Cerebellar nuclear complex (tissue), 1 donor: ENCODE results near the gene CCDC93.
A peak's percentile ranks its signal among the peaks of the same experiment; 100 is the strongest.
"Not testable (repeated sequence)": the region's sequence is repeated elsewhere in the genome, so short reads cannot be mapped to it uniquely, and the experiment has no call there.

Source experiments
- DNase-seq, 2 experiments: peaks; one replicate each; lab custom pipeline; 2025; lab: John Stamatoyannopoulos, UW

Gene CCDC93

GRCh38 chr2:118045286-118045685 is 31.4 kb upstream of the CCDC93 start:
- no peak for DNase-seq

DNA sequence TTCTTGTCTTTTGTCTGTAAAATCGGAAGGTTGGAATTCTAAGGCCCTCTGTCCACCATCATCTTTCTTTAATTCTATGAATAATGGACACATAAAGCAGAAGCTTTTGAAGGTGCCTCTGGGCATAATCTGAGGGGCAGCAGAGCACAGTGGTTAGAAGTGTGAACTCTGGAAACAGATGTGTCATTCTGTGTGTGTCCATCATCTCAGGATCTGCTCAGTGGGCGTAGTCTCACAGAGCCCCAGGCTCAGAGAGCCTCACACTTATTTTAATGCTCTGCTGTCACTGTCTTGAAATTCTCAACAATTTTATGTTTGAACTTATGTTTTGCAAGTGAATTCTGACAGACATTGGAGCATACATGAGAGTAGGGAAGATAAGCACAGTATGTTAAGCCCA is 31.0 kb upstream of the CCDC93 start:
- DNase-seq: no peak

GRCh38 chr2:118044103-118044716 is 30.3 kb upstream of the CCDC93 start:
- DNase-seq: no peak

- no peak for DNase-seq
These were observed 27.0 kb upstream of the CCDC93 start for GRCh38 chr2:118040891-118041290.

DNA sequence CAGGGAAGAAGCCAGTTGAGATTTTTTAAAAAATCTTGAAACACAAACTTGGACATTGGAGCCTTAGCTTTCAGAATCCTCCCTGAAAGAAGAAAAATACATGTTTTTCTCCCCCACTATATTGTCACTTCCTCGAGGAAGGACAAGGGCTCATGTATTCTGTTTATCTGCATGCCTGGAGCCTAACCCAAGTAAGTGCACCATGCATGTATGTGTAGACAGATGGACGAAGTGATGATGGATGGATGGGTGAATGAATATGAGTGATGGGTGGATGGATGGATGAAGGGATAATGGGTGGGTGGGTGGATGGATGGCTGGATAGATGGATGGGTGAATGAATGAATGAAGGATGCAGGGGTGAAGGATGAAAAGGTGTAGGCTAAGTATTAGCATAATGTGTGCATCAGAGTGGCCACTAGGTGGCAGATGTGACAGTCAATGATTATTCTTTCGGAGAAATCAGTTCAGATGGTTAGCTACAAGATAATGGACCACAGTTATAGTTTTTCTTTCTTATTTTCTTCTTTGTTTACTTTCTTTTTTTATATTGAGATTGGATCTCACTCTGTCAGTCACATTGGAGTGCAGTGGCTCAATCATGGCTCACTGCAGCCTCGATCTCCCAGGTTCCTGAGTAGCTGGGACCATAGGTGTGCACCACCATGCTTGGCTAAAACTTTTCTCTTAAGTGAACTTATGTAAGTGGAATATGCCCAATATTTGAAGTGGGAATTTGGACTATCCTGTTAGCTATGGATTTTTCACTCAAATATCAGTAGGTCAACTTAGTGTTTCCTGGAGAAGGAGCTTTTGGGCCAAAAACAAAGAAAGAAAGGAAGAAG is 18.5 kb upstream of the CCDC93 start:
- no peak for DNase-seq

DNA sequence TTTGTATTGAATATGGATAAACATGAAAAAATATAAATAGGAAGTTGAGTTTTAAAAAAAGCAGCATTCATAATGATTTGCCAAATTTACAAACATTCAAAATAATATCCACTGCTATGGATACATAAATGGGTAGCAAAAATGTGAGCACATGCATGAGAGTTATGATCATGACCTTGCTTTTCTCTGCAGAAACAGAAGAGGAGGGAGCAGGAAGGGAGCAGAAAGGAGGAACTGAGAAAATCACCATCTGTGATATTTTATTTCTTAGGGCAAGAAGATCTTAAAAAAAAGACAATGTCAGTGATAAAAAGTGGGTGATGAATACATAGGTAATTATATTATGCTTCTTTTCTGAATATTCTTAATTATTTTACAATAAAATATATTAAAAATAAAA is 17.7 kb upstream of the CCDC93 start:
- DNase-seq: no peak

DNA sequence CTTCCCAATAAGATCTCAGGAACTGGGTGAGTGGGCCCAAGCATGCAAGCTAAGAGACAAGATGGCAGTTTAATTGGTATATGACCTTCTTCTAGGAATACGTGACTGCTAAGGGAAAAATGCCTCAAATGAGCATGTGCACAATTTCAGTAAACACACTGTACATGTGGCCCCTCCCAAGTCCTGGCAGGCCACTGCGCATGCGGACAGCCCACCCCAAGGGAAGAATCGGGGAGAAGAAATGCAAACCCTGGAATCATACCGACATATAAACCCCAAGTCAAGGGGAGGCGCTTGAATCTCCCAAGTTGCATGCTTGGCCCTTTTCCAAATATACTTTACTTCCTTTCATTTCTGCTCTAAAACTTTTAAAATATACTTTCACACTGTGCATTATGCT is 15.2 kb upstream of the CCDC93 start:
- DNase-seq: no peak

- no peak for DNase-seq
These were observed 7.5 kb upstream of the CCDC93 start for GRCh38 chr2:118021356-118021755.

- no peak for DNase-seq
These were observed 6.0 kb upstream of the CCDC93 start for GRCh38 chr2:118019821-118020220.

DNA sequence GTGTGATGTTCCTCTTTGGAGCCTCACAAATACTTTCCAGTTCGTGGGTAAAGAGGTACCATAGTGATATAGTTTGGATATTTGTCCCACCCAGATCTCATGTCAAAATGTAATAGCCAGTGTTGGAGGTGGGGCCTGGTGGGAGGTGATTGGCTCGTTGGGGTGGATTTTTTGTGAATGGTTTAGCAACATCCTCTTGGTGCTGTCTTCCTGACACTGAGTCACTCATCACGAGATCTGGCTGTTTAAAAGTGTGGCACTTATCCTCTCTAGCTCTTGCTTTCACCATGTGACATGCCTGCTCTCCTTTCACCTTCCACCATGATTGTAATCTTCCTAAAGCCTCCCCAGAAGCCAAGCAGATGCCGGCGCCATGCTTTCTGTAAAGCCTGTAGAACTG is 3.0 kb upstream of the CCDC93 start:
- DNase-seq: no peak

- DNase-seq: not testable (repeated sequence)
These were observed 1.9 kb upstream of the CCDC93 start for GRCh38 chr2:118015761-118016160.

GRCh38 chr2:118014492-118014824 is 588 bp upstream of the CCDC93 start:
- DNase-seq: no peak

- DNase-seq: no peak
These were observed 598 bp downstream of the CCDC93 start for GRCh38 chr2:118013221-118013723.

GRCh38 chr2:118012778-118013177 is 1.1 kb downstream of the CCDC93 start:
- DNase-seq: no peak

DNA sequence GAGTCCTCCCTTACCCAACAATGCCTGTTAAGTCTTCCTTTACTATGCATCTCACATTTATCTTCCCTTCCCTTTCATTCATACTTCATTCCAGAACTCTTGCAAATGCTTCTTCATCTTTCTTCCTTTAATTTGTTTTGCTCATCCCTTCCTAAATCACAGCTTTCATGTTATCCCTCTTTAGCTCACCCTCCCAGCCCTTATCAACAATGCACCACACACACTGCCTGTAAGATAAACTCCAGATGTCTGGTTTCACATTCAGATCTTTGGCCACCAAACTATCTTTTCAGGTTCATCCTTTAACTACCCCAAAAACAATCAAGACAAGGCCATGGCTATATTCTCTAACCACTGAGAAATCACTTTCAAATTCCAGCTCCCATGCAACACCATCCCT is 3.4 kb downstream of the CCDC93 start:
- no peak for DNase-seq

DNA sequence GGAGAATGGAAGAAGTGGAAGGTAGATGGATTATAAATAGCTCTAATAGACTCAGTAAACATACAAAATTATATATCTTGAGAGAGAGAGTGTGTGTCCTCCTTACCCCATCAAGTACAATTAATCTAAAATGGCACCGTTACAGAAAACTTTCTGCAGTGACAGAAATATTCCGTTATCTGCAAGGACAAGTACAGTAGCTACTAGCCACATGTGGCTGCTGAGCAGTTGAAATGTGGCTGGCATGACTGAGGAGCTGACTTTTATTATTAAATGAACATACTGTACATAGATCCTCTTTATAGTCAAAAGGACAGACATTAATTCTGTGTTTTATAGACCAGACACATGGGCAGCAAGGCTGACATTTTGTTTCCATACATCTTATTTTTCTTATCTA is 7.0 kb downstream of the CCDC93 start:
- DNase-seq: no peak

- no peak for DNase-seq
These were observed 7.5 kb downstream of the CCDC93 start for GRCh38 chr2:118006326-118006725.

DNA sequence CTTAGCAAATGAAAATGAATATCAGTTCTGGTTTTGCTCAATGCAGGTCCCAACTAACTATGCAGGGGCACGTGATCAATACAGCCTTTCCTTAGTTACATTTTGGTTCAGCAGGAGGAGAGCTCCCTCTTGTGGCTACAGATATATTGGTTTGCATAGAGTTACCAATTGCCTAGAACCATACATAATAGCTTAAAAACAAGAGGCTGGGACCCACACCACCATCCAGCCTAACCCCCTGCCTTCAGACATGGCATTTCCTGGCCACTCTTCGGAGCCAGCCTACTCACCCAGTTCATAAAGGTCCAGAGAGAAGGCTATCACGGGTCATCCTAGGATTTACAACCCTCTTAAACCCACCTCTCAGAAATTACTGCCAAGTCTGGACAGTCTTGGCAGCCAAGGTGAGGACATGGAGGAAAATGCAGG is 10.5 kb downstream of the CCDC93 start:
- peak in 1 of 2 experiments; percentile 32 for DNase-seq

DNA sequence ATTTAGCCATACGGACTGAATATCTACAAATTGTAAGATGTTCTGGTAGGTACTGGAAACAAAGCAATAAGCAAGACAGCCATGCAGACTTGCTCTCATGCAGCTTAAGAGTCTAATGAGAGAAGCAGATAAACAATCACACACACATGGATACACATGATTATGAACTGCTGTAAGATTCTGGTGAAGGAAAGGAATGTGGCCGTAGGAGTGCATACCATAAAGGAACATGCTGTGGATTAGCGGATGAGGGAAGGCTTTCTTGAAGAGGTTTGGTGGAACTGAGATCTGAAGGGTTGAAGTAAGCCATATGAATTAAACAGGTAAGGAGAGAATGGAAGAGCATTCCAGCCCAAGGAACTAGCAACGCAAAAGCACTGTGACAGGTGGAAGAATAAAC is 13.8 kb downstream of the CCDC93 start:
- DNase-seq: no peak

DNA sequence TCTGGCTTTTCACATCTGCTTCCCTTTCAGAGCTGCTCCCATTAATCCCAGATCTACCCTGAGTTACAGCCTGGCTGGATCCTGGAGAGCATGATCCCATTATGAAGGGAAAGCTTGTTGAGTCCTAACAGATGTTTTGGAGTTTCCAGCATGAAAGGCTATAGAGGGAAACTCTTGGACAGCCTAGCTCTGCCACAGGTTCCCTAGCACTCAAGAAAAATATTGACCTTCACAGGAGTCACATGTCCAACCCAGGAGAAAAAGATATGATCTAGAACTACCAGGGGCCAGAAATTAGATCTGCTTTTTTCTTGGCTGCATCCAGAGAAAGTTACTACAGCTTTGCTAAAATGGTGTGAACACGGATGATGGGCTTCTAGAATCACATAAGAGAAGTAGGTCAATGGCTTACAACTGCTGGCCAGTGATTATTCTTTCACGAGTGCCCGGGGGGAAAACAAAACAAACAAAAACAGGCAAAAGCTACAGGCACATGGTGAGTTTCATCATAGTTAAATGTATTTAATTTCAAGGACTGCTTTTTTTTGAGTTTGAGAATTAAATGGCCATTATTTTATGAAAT is 15.9 kb downstream of the CCDC93 start:
- DNase-seq: no peak

DNA sequence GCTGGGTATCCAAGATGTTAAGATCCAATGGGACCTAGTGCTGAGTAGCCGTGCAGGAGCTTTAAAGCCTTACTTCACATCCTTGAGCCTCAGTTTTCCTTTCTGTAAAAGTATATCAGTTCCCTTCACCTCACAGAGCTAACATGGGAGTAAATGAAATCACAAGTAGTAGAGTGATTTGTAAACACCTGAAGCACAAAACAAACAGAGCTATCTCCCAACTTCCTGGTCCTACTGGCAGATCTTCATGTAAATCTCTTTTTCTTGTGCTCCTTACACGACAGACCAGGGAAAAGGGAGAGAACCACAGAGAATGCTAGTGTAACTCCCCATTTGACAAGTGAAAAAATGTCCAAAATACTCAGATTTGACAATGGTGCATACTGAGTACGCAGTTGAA is 17.3 kb downstream of the CCDC93 start:
- no peak for DNase-seq

- DNase-seq: no peak
These were observed 19.1 kb downstream of the CCDC93 start for GRCh38 chr2:117994729-117995128.

GRCh38 chr2:117989854-117990438 is 23.9 kb downstream of the CCDC93 start:
- no peak for DNase-seq
